Endothelial cell of umbilical vein (primary cell): Measurements from ENCODE around the gene KIF3B. TPM values are rescaled to one million over a fixed set of nuclear protein-coding genes. Genes with fewer than 3 reads are reported as not detected.

ENCODE experiments used
- BruUV-seq: library from RNA; stranded (reverse); fragments of 400-500 nt; replicated peaks from 2 replicates; lab custom pipeline; 2021; lab: Mats Ljungman, UMichigan
- CTCF ChIA-PET: fragments of 300-600, 350-600 bp; sonication (Branson Sonifier 250); formaldehyde crosslinking; loops from one replicate; lab custom pipeline; 2021; ENCODE audit warnings: antibody characterized with exemption, inconsistent platforms; lab: Charles Lee
- POLR2A ChIA-PET: fragments of 300-600, 350-600 bp; sonication (Branson Sonifier 250); formaldehyde crosslinking; loops from one replicate; lab custom pipeline; 2021; ENCODE audit warnings: antibody characterized with exemption, inconsistent platforms; lab: Charles Lee
- DNase-seq: peaks from one replicate; pipeline ENCODE4 v3.0.0-alpha.2; 2011; ENCODE audit warnings: low read depth, low spot score
- FAIRE-seq: peaks from 2 replicates; lab custom pipeline; 2011; peaks lifted over from hg19 to GRCh38; lab: Jason Lieb, UNC
- H2AFZ ChIP-seq: 2 replicates; pipeline ENCODE4 v1.6.0; 2012; ENCODE audit warnings: low read depth, low read length, control low read depth, inconsistent platforms
- H3K27ac ChIP-seq: 2 replicates; pipeline ENCODE4 v1.5.1; 2011; ENCODE audit warnings: low read depth, mild to moderate bottlenecking, control low read depth, low read length, moderate library complexity; ENCODE audit not compliant: insufficient read depth
- H3K27me3 ChIP-seq, 2 experiments: 2 replicates each; pipeline versions ENCODE4 v1.6.0 to v1.6.1; 2011; ENCODE audit warnings: low read length in 2 of 2, mixed read lengths in 1 of 2; ENCODE audit not compliant: control insufficient read depth in 2 of 2, insufficient read depth in 2 of 2
- H3K36me3 ChIP-seq, 2 experiments: 2 replicates in 1 of 2; 3 replicates in 1 of 2; pipeline ENCODE4 v1.5.1; 2011; ENCODE audit warnings: low read length in 2 of 2, mild to moderate bottlenecking in 1 of 2, moderate library complexity in 1 of 2; ENCODE audit not compliant: control insufficient read depth in 2 of 2, insufficient read depth in 2 of 2; ENCODE audit errors: extremely low read depth in 1 of 2
- H3K4me1 ChIP-seq: 3 replicates; pipeline ENCODE4 v1.5.1; 2011; ENCODE audit warnings: mild to moderate bottlenecking, low read length; ENCODE audit not compliant: control insufficient read depth, insufficient read depth; ENCODE audit errors: extremely low read depth
- H3K4me2 ChIP-seq: 2 replicates; pipeline ENCODE4 v1.6.1; 2011; ENCODE audit warnings: low read length, control low read depth, mixed read lengths; ENCODE audit not compliant: insufficient read depth
- H3K4me3 ChIP-seq, 3 experiments: fragments of 200-600 bp in 1 of 3; sonication (generic), shearing (Covaris generic) in 1 of 3; replicated peaks in 1 of 3; 2 replicates each; pipeline ENCODE4 v1.5.1; 2011 to 2016; ENCODE audit warnings: control low read depth in 3 of 3, low read length in 3 of 3, mild to moderate bottlenecking in 2 of 3, inconsistent platforms in 1 of 3, low read depth in 1 of 3, moderate library complexity in 1 of 3; ENCODE audit not compliant: insufficient read depth in 1 of 3
- H3K79me2 ChIP-seq: 2 replicates; pipeline ENCODE4 v1.6.0; 2012; ENCODE audit warnings: low read length, inconsistent platforms; ENCODE audit not compliant: control insufficient read depth, insufficient read depth
- H3K9ac ChIP-seq: replicated peaks from 2 replicates; pipeline ENCODE3; 2011; ENCODE audit warnings: low read length, control low read depth; ENCODE audit not compliant: insufficient read depth; ENCODE audit errors: extremely low read depth
- H3K9me1 ChIP-seq: replicated peaks from 3 replicates; pipeline ENCODE4 v1.6.0; 2011; ENCODE audit warnings: mild to moderate bottlenecking, low read length; ENCODE audit not compliant: control insufficient read depth, insufficient read depth; ENCODE audit errors: extremely low read depth
- H3K9me3 ChIP-seq: replicated peaks from 2 replicates; pipeline ENCODE4 v1.5.1; 2012; ENCODE audit warnings: low read length, inconsistent platforms; ENCODE audit not compliant: control insufficient read depth, insufficient read depth
- H4K20me1 ChIP-seq: replicated peaks from 2 replicates; pipeline ENCODE3; 2011; ENCODE audit warnings: mild to moderate bottlenecking, low read length; ENCODE audit not compliant: control insufficient read depth, insufficient read depth; ENCODE audit errors: extremely low read depth
- CTCF ChIP-seq, 2 donors: IDR thresholded peaks; 1 replicate in 1 of 2; 2 replicates in 1 of 2; pipeline ENCODE4 v1.5.1; 2011; ENCODE audit warnings: low read length in 2 of 2, mild to moderate bottlenecking in 2 of 2, moderate library complexity in 2 of 2, control low read depth in 1 of 2, inconsistent platforms in 1 of 2, low read depth in 1 of 2; ENCODE audit not compliant: insufficient read depth in 1 of 2; ENCODE audit errors: extremely low read depth in 1 of 2
- EZH2 ChIP-seq: IDR thresholded peaks from 2 replicates; pipeline ENCODE4 v1.6.1; 2012; ENCODE audit warnings: borderline replicate concordance, low read depth, mild to moderate bottlenecking, moderate library complexity, low read length, inconsistent platforms; ENCODE audit not compliant: severe bottlenecking
- JUN ChIP-seq: IDR thresholded peaks from 2 replicates; pipeline ENCODE4 v1.6.1; 2011; ENCODE audit warnings: borderline replicate concordance, low read depth; ENCODE audit not compliant: insufficient read length, insufficient read depth
- MYC ChIP-seq: IDR thresholded peaks from one replicate; pipeline ENCODE4 v1.6.1; 2011; ENCODE audit warnings: mild to moderate bottlenecking, low read depth, low read length
- dilution Hi-C: fragments of 300-500 bp; cut with MboI; formaldehyde crosslinking; loops from one replicate; pipeline ENCODE4 v1.15.0; 2019; ENCODE audit warnings: low sequenced_read_pairs; ENCODE audit not compliant: extremely low pct_ligation_motif_present
- intact Hi-C: fragments of 100-400 bp; cut with micrococcal nuclease; formaldehyde crosslinking; loops from one replicate; pipeline ENCODE4 v1.10.0; 2022
- polyA plus RNA-seq, 4 experiments: library from polyadenylated mRNA; depleted of rRNA in 3 of 4; stranded (reverse) in 3 of 4; unstranded in 1 of 4; fragments of >200 nt; gene quantifications; 2 replicates each; pipeline versions ENCODE4 v1.2.1 to v1.2.3, GENCODE V29; 2011 to 2012; ENCODE audit warnings: missing spikeins in 1 of 4
- total RNA-seq: library from RNA; stranded (reverse); gene quantifications from 2 replicates; pipeline ENCODE4 v1.2.3, GENCODE V29; 2021
- TF ChIP-seq, protein P1 (sequence below): IDR thresholded peaks from 2 replicates; pipeline ENCODE4 v1.6.1; 2011; ENCODE audit not compliant: insufficient read depth, insufficient read length

KIF3B gene
- total and polyA plus RNA-seq, 2 donors (not counting 3 experiments of a cell fraction or from before 2014, with no cell fraction given) = 14.5 to 25.1 TPM

GRCh38 chr20:32370897-32371296, 93.4 kb downstream of the KIF3B start:
- H3K9me1 ChIP-seq = no peaks in the 10 kb centered on the region
- no peak overlapping the region for H3K9ac ChIP-seq
- H2AFZ ChIP-seq = no peak overlapping the region
- H3K9me3 ChIP-seq = no peaks in the 10 kb centered on the region
- H3K4me3 ChIP-seq = no peak overlapping the region
- peaks cover 5% of the 10 kb centered on the region for H4K20me1 ChIP-seq
- no peak for TF ChIP-seq CTCF (IDR thresholded peaks at IDR 0.05; ENCODE audit: extremely low read depth in 1 of 2, insufficient read depth in 1 of 2, low read depth in 1 of 2, low read length in 2 of 2)
- TF ChIP-seq MYC = no peak
- TF ChIP-seq JUN = no peak
- no peak for TF ChIP-seq EZH2
- TF ChIP-seq, protein P1, sequence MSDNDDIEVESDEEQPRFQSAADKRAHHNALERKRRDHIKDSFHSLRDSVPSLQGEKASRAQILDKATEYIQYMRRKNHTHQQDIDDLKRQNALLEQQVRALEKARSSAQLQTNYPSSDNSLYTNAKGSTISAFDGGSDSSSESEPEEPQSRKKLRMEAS = no peak
- peaks cover 3 to 13% of the 10 kb centered on the region in 2 experiments for H3K36me3 ChIP-seq
- H3K27ac ChIP-seq = no peak overlapping the region
- H3K27me3 ChIP-seq = no peaks in the 10 kb centered on the region
- intact Hi-C loops (no loop called here), dilution Hi-C loops (no loop called here)
- peaks cover 83% of the 10 kb centered on the region for H3K79me2 ChIP-seq
- BruUV-seq = no TSS peak
- POLR2A ChIA-PET = interaction anchor here (0.7 kb wide), 2 partner anchors 11 to 13 kb away, joined by 3 to 4 read pairs; partner anchors contain the start of gene ASXL1
- peaks cover 3% of the 10 kb centered on the region for H3K4me1 ChIP-seq
- no peak overlapping the region for H3K4me2 ChIP-seq
- FAIRE-seq (no peak), DNase-seq (no peak)
- CTCF ChIA-PET = interaction anchor here (0.7 to 1.4 kb wide), 2 partner anchors 14 to 19 kb away, joined by 3 to 6 read pairs; no protein-coding TSS in a partner anchor
